Aorta (tissue), 5 donors: Measurements from ENCODE around the gene COX6B1. TPM values are rescaled to one million over a fixed set of nuclear protein-coding genes. Genes with fewer than 3 reads are reported as not detected.

Source experiments
- ATAC-seq: fragments of 200-7000 bp; cut with Tn5 transposase; one replicate; pipeline ENCODE4 v1.9.1; 2022; ENCODE audit warnings: moderate library complexity; ENCODE audit not compliant: low FRiP score
- DNase-seq, 2 donors: peaks; one replicate each; pipeline ENCODE4 v3.0.0-alpha.2; 2020
- H3K27ac ChIP-seq, 2 donors: one replicate each; pipeline ENCODE4 v1.5.1; 2013; ENCODE audit warnings: low read length in 2 of 2, mild to moderate bottlenecking in 2 of 2, moderate library complexity in 2 of 2, control low read depth in 1 of 2, inconsistent platforms in 1 of 2, low read depth in 1 of 2
- H3K27me3 ChIP-seq, 2 donors: one replicate each; pipeline ENCODE4 v1.6.1; 2013; ENCODE audit warnings: control low read depth in 1 of 2, low read length in 1 of 2, mild to moderate bottlenecking in 1 of 2, moderate library complexity in 1 of 2; ENCODE audit not compliant: insufficient read depth in 2 of 2, control insufficient read depth in 1 of 2
- H3K36me3 ChIP-seq, 2 donors: one replicate each; pipeline ENCODE4 v1.6.1; 2013; ENCODE audit warnings: control low read depth in 1 of 2, low read length in 1 of 2, mild to moderate bottlenecking in 1 of 2; ENCODE audit not compliant: insufficient read depth in 2 of 2, control insufficient read depth in 1 of 2
- H3K4me1 ChIP-seq, 2 donors: one replicate each; pipeline ENCODE4 v1.6.1; 2013; ENCODE audit warnings: low read length in 2 of 2, control low read depth in 1 of 2, mild to moderate bottlenecking in 1 of 2, moderate library complexity in 1 of 2; ENCODE audit not compliant: insufficient read depth in 2 of 2, control insufficient read depth in 1 of 2
- H3K4me3 ChIP-seq, 2 donors: one replicate each; pipeline ENCODE4 v1.5.1; 2013; ENCODE audit warnings: low read length in 2 of 2, control low read depth in 1 of 2, mild to moderate bottlenecking in 1 of 2
- H3K9me3 ChIP-seq: one replicate; pipeline ENCODE4 v1.6.1; 2013; ENCODE audit warnings: mild to moderate bottlenecking, low read length; ENCODE audit not compliant: control insufficient read depth
- WGBS, 2 donors: extraction: QIAGEN DNeasy Blood & Tissue Kit; methylation state at CpG; one replicate each; pipeline ENCODE4 v1.1.7; 2013; 5-methylcytosine and 5-hydroxymethylcytosine counted together
- intact Hi-C, 2 donors: fragments of 100-400 bp; cut with DNase I; formaldehyde crosslinking; loops; one replicate each; pipeline versions ENCODE4 v1.14.2 to v1.15.0; 2022
- polyA plus RNA-seq, 2 donors: library from polyadenylated mRNA; stranded (reverse); fragments of 200-250 nt; gene quantifications; one replicate each; pipeline ENCODE4 v1.2.3, GENCODE V29; 2013
- total RNA-seq, 2 donors: library from RNA; stranded (reverse); fragmentation: NEBNext Ultra II Directional; extraction: Animal tissue kit (Norgen Biotek cat#: 25700); gene quantifications; one replicate each; pipeline ENCODE4 v1.2.1, GENCODE V29; 2021
- donor health status: healthy with polysubstance abuse.
- donor health status: Bipolar disorder and iron deficiency.
- donor health status: DM: no; HTN: no; CAD: no.
- donor health status: DM: no; HTN: no; CAD: no.
- donor health status: DM: yes; HTN: yes; CAD: no.

The COX6B1 gene
- total and polyA plus RNA-seq, 4 donors = 196 to 730 (median 359) TPM

- Histone ChIP-seq H3K27me3 (no peaks in the 10 kb centered on the region), H3K27ac (no peak overlapping the region), H3K4me1 (no peaks in the 10 kb centered on the region), H3K4me3 (no peak overlapping the region), H3K36me3 (no peaks in the 10 kb centered on the region), H3K9me3 (no peaks in the 10 kb centered on the region)
- intact Hi-C loops = no loop called here
- no peak for DNase-seq
- WGBS, 2 donors = 51 to 53% methylated on average over 9 of the region's 9 CpGs
- no peak for ATAC-seq
Observed at GRCh38 chr19:35703343-35703742, 55.2 kb downstream of the COX6B1 start.

GRCh38 chr19:35704218-35704617 is 56.1 kb downstream of the COX6B1 start, which contains the start of gene ZBTB32:
TSS of gene ZBTB32 (plus strand) at chr19:35704558. CDS start at chr19:35714627, 10,069 bp downstream.
- no peaks in the 10 kb centered on the region for H3K36me3 ChIP-seq
- no peak for ATAC-seq
- H3K4me3 ChIP-seq = no peak within 1 kb of the TSS
- H3K4me1 ChIP-seq = no peaks in the 10 kb centered on the region
- no peak within 1 kb of the TSS for H3K27ac ChIP-seq
- WGBS, 2 donors = 15 to 17% methylated on average over 23 to 24 of the region's 24 CpGs
- intact Hi-C loops = no loop called here
- no peaks in the 10 kb centered on the region for H3K27me3 ChIP-seq
- no peaks in the 10 kb centered on the region for H3K9me3 ChIP-seq
- DNase-seq = no peak

Other genes with a start within 250 kb of the COX6B1 start
- gene FFAR2, start 200.1 kb upstream of the COX6B1 start, total RNA-seq = 1 to 10 TPM; 1.2 to 2.0 TPM
- under 1 TPM in 1 of 2 donors, not detected in 1; 0.15 TPM for gene FFAR2, start 200.1 kb upstream of the COX6B1 start, polyA plus RNA-seq
- gene KRTDAP, start 157.9 kb upstream of the COX6B1 start, total RNA-seq = not detected
- not detected for gene KRTDAP, start 157.9 kb upstream of the COX6B1 start, polyA plus RNA-seq
- 10 to 100 TPM; 25.9 to 27.1 TPM for gene DMKN, start 134.7 kb upstream of the COX6B1 start, total RNA-seq
- 10 to 100 TPM; 22.2 to 43.7 TPM for gene DMKN, start 134.7 kb upstream of the COX6B1 start, polyA plus RNA-seq
- gene SBSN, start 120.0 kb upstream of the COX6B1 start, total RNA-seq = not detected
- gene SBSN, start 120.0 kb upstream of the COX6B1 start, polyA plus RNA-seq = under 1 TPM in 1 of 2 donors, not detected in 1; 0.23 TPM
- gene GAPDHS, start 114.9 kb upstream of the COX6B1 start, total RNA-seq = not detected
- gene GAPDHS, start 114.9 kb upstream of the COX6B1 start, polyA plus RNA-seq = not detected
- 10 to 100 TPM; 48.0 to 52.2 TPM for gene TMEM147, start 102.7 kb upstream of the COX6B1 start, total RNA-seq
- gene TMEM147, start 102.7 kb upstream of the COX6B1 start, polyA plus RNA-seq = 100 to 1,000 TPM in 1 of 2 donors, 10 to 100 TPM in 1; 86.0 to 123 TPM
- gene ATP4A, start 84.7 kb upstream of the COX6B1 start, total RNA-seq = not detected
- not detected for gene ATP4A, start 84.7 kb upstream of the COX6B1 start, polyA plus RNA-seq
- not detected for gene PMIS2, start 62.1 kb upstream of the COX6B1 start, total RNA-seq
- gene PMIS2, start 62.1 kb upstream of the COX6B1 start, polyA plus RNA-seq = not detected
- 10 to 100 TPM in 1 of 2 donors, 1 to 10 TPM in 1; 5.3 to 10.5 TPM for gene HAUS5, start 35.6 kb upstream of the COX6B1 start, total RNA-seq
- gene HAUS5, start 35.6 kb upstream of the COX6B1 start, polyA plus RNA-seq = 10 to 100 TPM in 1 of 2 donors, 1 to 10 TPM in 1; 2.9 to 17.5 TPM
- 10 to 100 TPM; 53.7 to 62.0 TPM for gene RBM42, start 19.3 kb upstream of the COX6B1 start, total RNA-seq
- gene RBM42, start 19.3 kb upstream of the COX6B1 start, polyA plus RNA-seq = 10 to 100 TPM; 41.8 to 66.8 TPM
- gene ETV2, start 6.6 kb upstream of the COX6B1 start, total RNA-seq = 1 to 10 TPM in 1 of 2 donors, under 1 TPM in 1; 0.62 to 1.2 TPM
- gene ETV2, start 6.6 kb upstream of the COX6B1 start, polyA plus RNA-seq = 1 to 10 TPM in 1 of 2 donors, under 1 TPM in 1; 0.46 to 1.9 TPM
- gene UPK1A, start 18.2 kb downstream of the COX6B1 start, total RNA-seq = not detected
- gene UPK1A, start 18.2 kb downstream of the COX6B1 start, polyA plus RNA-seq = 1 to 10 TPM in 1 of 2 donors, under 1 TPM in 1; 0.54 to 1.5 TPM
- under 1 TPM in 1 of 2 donors, not detected in 1; 0.19 TPM for gene ZBTB32, start 56.2 kb downstream of the COX6B1 start, total RNA-seq
- gene ZBTB32, start 56.2 kb downstream of the COX6B1 start, polyA plus RNA-seq = not detected
- 10 to 100 TPM; 33.6 to 37.9 TPM for gene KMT2B, start 69.7 kb downstream of the COX6B1 start, total RNA-seq
- gene KMT2B, start 69.7 kb downstream of the COX6B1 start, polyA plus RNA-seq = 10 to 100 TPM in 1 of 2 donors, 1 to 10 TPM in 1; 6.4 to 43.3 TPM
- 10 to 100 TPM in 1 of 2 donors, 1 to 10 TPM in 1; 8.1 to 14.9 TPM for gene IGFLR1, start 94.1 kb downstream of the COX6B1 start, total RNA-seq
- 10 to 100 TPM in 1 of 2 donors, 1 to 10 TPM in 1; 5.1 to 10.9 TPM for gene IGFLR1, start 94.1 kb downstream of the COX6B1 start, polyA plus RNA-seq
- 10 to 100 TPM; 14.8 to 22.0 TPM for gene U2AF1L4, start 97.1 kb downstream of the COX6B1 start, total RNA-seq
- gene U2AF1L4, start 97.1 kb downstream of the COX6B1 start, polyA plus RNA-seq = 10 to 100 TPM; 24.7 to 70.4 TPM
- gene PSENEN, start 97.3 kb downstream of the COX6B1 start, total RNA-seq = 10 to 100 TPM; 32.9 to 37.0 TPM
- 10 to 100 TPM; 32.4 to 59.2 TPM for gene PSENEN, start 97.3 kb downstream of the COX6B1 start, polyA plus RNA-seq
- gene LIN37, start 100.3 kb downstream of the COX6B1 start, total RNA-seq = 10 to 100 TPM; 10.6 to 13.3 TPM
- gene LIN37, start 100.3 kb downstream of the COX6B1 start, polyA plus RNA-seq = 10 to 100 TPM; 13.1 to 91.2 TPM
- gene HSPB6, start 108.7 kb downstream of the COX6B1 start, total RNA-seq = 100 to 1,000 TPM; 148 to 152 TPM
- gene HSPB6, start 108.7 kb downstream of the COX6B1 start, polyA plus RNA-seq = 100 to 1,000 TPM in 1 of 2 donors, 10 to 100 TPM in 1; 73.9 to 131 TPM
- gene PROSER3, start 109.9 kb downstream of the COX6B1 start, total RNA-seq = 10 to 100 TPM; 18.7 to 19.6 TPM
- gene PROSER3, start 109.9 kb downstream of the COX6B1 start, polyA plus RNA-seq = 10 to 100 TPM in 1 of 2 donors, 1 to 10 TPM in 1; 4.1 to 18.7 TPM
- 10 to 100 TPM; 12.3 to 27.8 TPM for gene ARHGAP33, start 127.2 kb downstream of the COX6B1 start, total RNA-seq
- gene ARHGAP33, start 127.2 kb downstream of the COX6B1 start, polyA plus RNA-seq = 10 to 100 TPM in 1 of 2 donors, 1 to 10 TPM in 1; 1.9 to 22.1 TPM
- not detected for gene PRODH2, start 164.5 kb downstream of the COX6B1 start, total RNA-seq
- gene PRODH2, start 164.5 kb downstream of the COX6B1 start, polyA plus RNA-seq = not detected
- not detected for gene NPHS1, start 204.2 kb downstream of the COX6B1 start, total RNA-seq
- not detected for gene NPHS1, start 204.2 kb downstream of the COX6B1 start, polyA plus RNA-seq
- not detected for gene KIRREL2, start 208.6 kb downstream of the COX6B1 start, total RNA-seq
- under 1 TPM; 0.08 to 0.50 TPM for gene KIRREL2, start 208.6 kb downstream of the COX6B1 start, polyA plus RNA-seq
- 10 to 100 TPM; 12.9 to 13.5 TPM for gene APLP1, start 220.3 kb downstream of the COX6B1 start, total RNA-seq
- 10 to 100 TPM in 1 of 2 donors, 1 to 10 TPM in 1; 7.6 to 23.0 TPM for gene APLP1, start 220.3 kb downstream of the COX6B1 start, polyA plus RNA-seq